ENCODE measurements around the gene C12orf57. TPM values are rescaled to one million over a fixed set of nuclear protein-coding genes. Genes with fewer than 3 reads are reported as not detected.

The C12orf57 gene
- total RNA-seq, 1 donor from 2014 or later = 277 TPM

GRCh38 chr12:6960593-6961277, 16.9 kb downstream of the C12orf57 start:
- no peaks in the 10 kb centered on the region for H3K9me3 Mint-ChIP-seq (ENCODE audit: low read depth)
- peak overlapping the region; percentile 99 for H3K27ac Mint-ChIP-seq
- no peaks in the 10 kb centered on the region for H3K27me3 Mint-ChIP-seq
- peak overlapping the region; percentile 37 for H3K4me3 Mint-ChIP-seq (ENCODE audit: low read depth)
- no peak for TF ChIP-seq CTCF (IDR thresholded peaks at IDR 0.05; ENCODE audit: unreplicated experiment)
- H3K36me3 Mint-ChIP-seq (ENCODE audit: insufficient read depth) = peaks cover 19% of the 10 kb centered on the region
- H3K4me1 Mint-ChIP-seq (ENCODE audit: low read depth) = peaks cover 35% of the 10 kb centered on the region
- DNase-seq (ENCODE audit: low spot score, unreplicated experiment) = no peak

GRCh38 chr12:6961278-6961694, 17.5 kb downstream of the C12orf57 start:
- Mint-ChIP-seq H3K4me1 (ENCODE audit: low read depth) (peaks cover 38% of the 10 kb centered on the region), H3K27me3 (no peaks in the 10 kb centered on the region), H3K9me3 (ENCODE audit: low read depth) (no peaks in the 10 kb centered on the region), H3K4me3 (ENCODE audit: low read depth) (peak overlapping the region; percentile 97), H3K27ac (peak overlapping the region; percentile 99), H3K36me3 (ENCODE audit: insufficient read depth) (peaks cover 21% of the 10 kb centered on the region)
- no peak for DNase-seq (ENCODE audit: low spot score, unreplicated experiment)
- no peak for TF ChIP-seq CTCF (IDR thresholded peaks at IDR 0.05; ENCODE audit: unreplicated experiment)

- DNase-seq (ENCODE audit: low spot score, unreplicated experiment) = peak; percentile 74
- Mint-ChIP-seq H3K9me3 (ENCODE audit: low read depth) (no peaks in the 10 kb centered on the region), H3K4me3 (ENCODE audit: low read depth) (peak overlapping the region; percentile 97), H3K36me3 (ENCODE audit: insufficient read depth) (peaks cover 21% of the 10 kb centered on the region), H3K4me1 (ENCODE audit: low read depth) (peaks cover 38% of the 10 kb centered on the region), H3K27me3 (no peaks in the 10 kb centered on the region), H3K27ac (peak overlapping the region; percentile 99)
- TF ChIP-seq CTCF (IDR thresholded peaks at IDR 0.05; ENCODE audit: unreplicated experiment) = peak; percentile 69
These were observed 18.0 kb downstream of the C12orf57 start for GRCh38 chr12:6961695-6962284.

GRCh38 chr12:6962285-6963015, 18.6 kb downstream of the C12orf57 start:
- peaks cover 19% of the 10 kb centered on the region for H3K36me3 Mint-ChIP-seq (ENCODE audit: insufficient read depth)
- no peak for DNase-seq (ENCODE audit: low spot score, unreplicated experiment)

More at GRCh38 chr12:6962285-6963015, 18.6 kb downstream of the C12orf57 start:
- H3K9me3 Mint-ChIP-seq (ENCODE audit: low read depth) = no peaks in the 10 kb centered on the region
- peak overlapping the region; percentile 97 for H3K4me3 Mint-ChIP-seq (ENCODE audit: low read depth)
- peaks cover 38% of the 10 kb centered on the region for H3K4me1 Mint-ChIP-seq (ENCODE audit: low read depth)
- peak overlapping the region; percentile 99 for H3K27ac Mint-ChIP-seq
- no peak for TF ChIP-seq CTCF (IDR thresholded peaks at IDR 0.05; ENCODE audit: unreplicated experiment)
- H3K27me3 Mint-ChIP-seq = no peaks in the 10 kb centered on the region

Measured in progenitor cell of endocrine pancreas (in vitro differentiated cells).